ENCODE data around the gene CHCHD6. TPM values are rescaled to one million over a fixed set of nuclear protein-coding genes. Genes with fewer than 3 reads are reported as not detected.

CHCHD6 gene
- total and polyA plus RNA-seq, 12 donors: 10.6 to 22.5 (median 17.6) TPM

DNA sequence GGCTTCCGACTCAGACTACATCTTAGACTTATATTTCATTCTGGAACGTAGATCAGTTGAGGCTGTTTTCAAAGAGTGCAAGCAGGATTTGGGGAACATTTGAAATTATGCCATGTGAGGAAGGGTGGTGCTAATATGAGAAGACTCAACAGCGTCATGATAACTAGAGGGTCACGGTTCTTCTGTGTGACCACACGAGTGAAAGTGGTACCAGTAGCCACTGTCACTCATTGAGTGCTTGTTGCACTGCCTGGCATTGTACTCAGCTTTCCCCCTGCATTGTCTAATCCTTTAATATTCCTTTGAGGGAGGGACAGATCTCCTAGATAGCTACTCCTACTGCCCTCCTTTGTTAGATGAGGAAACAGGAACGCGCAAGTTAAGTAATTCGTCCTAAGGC lies 197.6 kb downstream of the CHCHD6 start:
- H3K27me3 ChIP-seq: no peaks in the 10 kb centered on the region
- no peaks in the 10 kb centered on the region for H3K9me3 ChIP-seq (replicated peaks in 1 of 3)
- peaks cover 0 to 6% of the 10 kb centered on the region in 2 donors for H3K4me1 ChIP-seq (replicated peaks in 1 of 2)
- no peak for DNase-seq
- intact Hi-C loops (cut with DNase I): no loop called here
- H3K27ac ChIP-seq: no peak overlapping the region
- no peak overlapping the region for H3K4me3 ChIP-seq
- no peaks in the 10 kb centered on the region for H3K36me3 ChIP-seq (replicated peaks in 1 of 2)
- TF ChIP-seq, protein P1, sequence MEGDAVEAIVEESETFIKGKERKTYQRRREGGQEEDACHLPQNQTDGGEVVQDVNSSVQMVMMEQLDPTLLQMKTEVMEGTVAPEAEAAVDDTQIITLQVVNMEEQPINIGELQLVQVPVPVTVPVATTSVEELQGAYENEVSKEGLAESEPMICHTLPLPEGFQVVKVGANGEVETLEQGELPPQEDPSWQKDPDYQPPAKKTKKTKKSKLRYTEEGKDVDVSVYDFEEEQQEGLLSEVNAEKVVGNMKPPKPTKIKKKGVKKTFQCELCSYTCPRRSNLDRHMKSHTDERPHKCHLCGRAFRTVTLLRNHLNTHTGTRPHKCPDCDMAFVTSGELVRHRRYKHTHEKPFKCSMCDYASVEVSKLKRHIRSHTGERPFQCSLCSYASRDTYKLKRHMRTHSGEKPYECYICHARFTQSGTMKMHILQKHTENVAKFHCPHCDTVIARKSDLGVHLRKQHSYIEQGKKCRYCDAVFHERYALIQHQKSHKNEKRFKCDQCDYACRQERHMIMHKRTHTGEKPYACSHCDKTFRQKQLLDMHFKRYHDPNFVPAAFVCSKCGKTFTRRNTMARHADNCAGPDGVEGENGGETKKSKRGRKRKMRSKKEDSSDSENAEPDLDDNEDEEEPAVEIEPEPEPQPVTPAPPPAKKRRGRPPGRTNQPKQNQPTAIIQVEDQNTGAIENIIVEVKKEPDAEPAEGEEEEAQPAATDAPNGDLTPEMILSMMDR (IDR thresholded peaks at IDR 0.05): no peak
- TF ChIP-seq POLR2A (IDR thresholded peaks at IDR 0.05): no peak
- WGBS, 4 donors: 94 to 97% (median 96%) methylated on average over 8 of the region's 8 CpGs

DNA sequence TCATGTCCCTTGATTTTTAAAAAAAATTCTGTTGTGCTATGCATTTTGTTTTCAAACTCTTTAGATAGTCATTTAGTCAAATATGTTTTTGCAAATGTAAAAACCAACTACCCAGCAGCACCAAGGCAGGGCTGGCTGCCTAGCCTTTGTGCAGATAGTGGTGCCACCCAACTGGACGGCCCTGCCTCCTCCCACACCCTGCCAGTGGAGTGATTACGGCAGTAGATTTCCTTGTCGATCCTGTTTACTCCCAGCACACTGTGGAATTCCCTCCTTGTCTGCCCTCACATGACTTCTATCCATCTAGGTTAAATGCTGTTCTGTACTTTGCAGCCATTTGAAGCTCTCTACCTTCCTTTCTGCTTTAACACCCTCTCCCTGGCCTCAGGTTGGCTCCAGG lies 199.5 kb downstream of the CHCHD6 start:
- TF ChIP-seq, protein P1 (IDR thresholded peaks at IDR 0.05): no peak
- no peak for TF ChIP-seq POLR2A (IDR thresholded peaks at IDR 0.05)
- intact Hi-C loops (cut with DNase I): no loop called here
- WGBS, 4 donors: 80 to 95% (median 89%) methylated on average over 3 of the region's 3 CpGs

DNA sequence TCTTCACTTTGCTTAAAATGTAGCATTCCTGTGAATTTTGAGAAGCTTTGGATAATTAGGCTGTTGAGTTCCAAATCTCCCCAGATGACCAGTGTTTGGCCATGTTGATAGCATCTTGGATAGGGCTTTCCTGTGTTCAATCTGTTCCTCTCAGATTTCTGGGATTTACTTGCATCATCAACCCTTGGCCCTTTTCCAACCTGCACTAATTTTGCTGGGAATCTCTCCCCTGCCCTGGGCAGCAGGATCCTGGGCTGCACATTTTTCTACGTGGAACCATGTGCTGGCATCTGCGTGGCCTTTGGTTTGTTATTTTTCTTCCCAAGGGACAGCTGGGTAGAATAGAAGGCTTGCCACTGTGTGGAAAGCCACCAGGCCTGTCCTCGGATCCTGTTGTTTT lies 203.5 kb downstream of the CHCHD6 start:
- no peak for TF ChIP-seq POLR2A (IDR thresholded peaks at IDR 0.05)
- TF ChIP-seq, protein P1 (IDR thresholded peaks at IDR 0.05): no peak
- H3K4me1 ChIP-seq (replicated peaks in 1 of 2): peaks cover 0 to 3% of the 10 kb centered on the region in 2 donors
- 87 to 96% (median 92%) methylated on average over 3 of the region's 3 CpGs for WGBS, 4 donors
- intact Hi-C loops (cut with DNase I): no loop called here
- H3K27me3 ChIP-seq: no peaks in the 10 kb centered on the region
- H3K4me3 ChIP-seq: no peak overlapping the region
- H3K9me3 ChIP-seq (replicated peaks in 1 of 3): no peaks in the 10 kb centered on the region
- no peak for DNase-seq
- H3K27ac ChIP-seq: no peak overlapping the region
- H3K36me3 ChIP-seq (replicated peaks in 1 of 2): no peaks in the 10 kb centered on the region

More for the DNA sequence above, 199.5 kb downstream of the CHCHD6 start:
- no peak for DNase-seq
- Histone ChIP-seq H3K27me3 (no peaks in the 10 kb centered on the region), H3K9me3 (replicated peaks in 1 of 3) (no peaks in the 10 kb centered on the region), H3K4me1 (replicated peaks in 1 of 2) (no peaks in the 10 kb centered on the region), H3K36me3 (replicated peaks in 1 of 2) (no peaks in the 10 kb centered on the region), H3K4me3 (no peak overlapping the region), H3K27ac (no peak overlapping the region)

DNA sequence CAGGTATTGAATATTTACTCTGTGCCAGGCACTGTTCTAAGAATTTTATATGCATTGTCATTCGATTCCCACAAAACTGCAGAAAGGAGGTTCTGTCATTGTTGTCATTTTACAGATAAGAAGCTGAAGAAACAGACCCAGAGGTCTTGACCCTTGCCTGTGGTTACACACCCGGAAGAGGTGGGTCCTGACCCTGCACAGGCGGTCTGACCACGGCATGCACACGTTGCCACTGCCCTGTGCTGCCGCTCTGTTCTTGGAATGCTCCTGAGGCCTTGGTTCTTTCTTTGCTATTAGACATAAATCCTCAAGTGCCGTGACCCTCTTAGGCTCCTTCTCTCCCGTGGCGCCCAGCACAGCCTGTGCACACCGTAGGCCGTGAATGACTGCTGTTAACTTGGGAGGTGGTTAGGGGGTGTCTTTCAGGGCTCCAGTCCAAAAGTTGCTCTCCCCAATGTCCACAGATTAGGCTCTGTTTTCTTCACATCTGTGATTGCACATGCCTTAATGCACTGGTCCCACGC lies 204.8 kb downstream of the CHCHD6 start:
- DNase-seq: no peak
- TF ChIP-seq, protein P1 (IDR thresholded peaks at IDR 0.05): no peak
- no peak for TF ChIP-seq POLR2A (IDR thresholded peaks at IDR 0.05)
- Histone ChIP-seq H3K9me3 (replicated peaks in 1 of 3) (no peaks in the 10 kb centered on the region), H3K4me3 (no peak overlapping the region), H3K4me1 (replicated peaks in 1 of 2) (peaks cover 0 to 3% of the 10 kb centered on the region in 2 donors), H3K36me3 (replicated peaks in 1 of 2) (no peaks in the 10 kb centered on the region), H3K27ac (no peak overlapping the region), H3K27me3 (no peaks in the 10 kb centered on the region)
- intact Hi-C loops (cut with DNase I): no loop called here
- 78 to 91% (median 83%) methylated on average over 12 of the region's 12 CpGs for WGBS, 4 donors

Measured in adrenal gland (tissue), 12 donors.